IPS DF 4.7 (cell line): ENCODE results near the gene MLLT3.
A peak's percentile ranks its signal among the peaks of the same experiment; 100 is the strongest.

Source experiments
- DNase-seq: peaks from one replicate; pipeline ENCODE4 v3.0.0-alpha.2; 2013; ENCODE audit warnings: low spot score; ENCODE audit errors: extremely low read depth

The MLLT3 gene

GRCh38 chr9:20558566-20559016, 63.7 kb downstream of the MLLT3 start:
- DNase-seq = peak; percentile 5

GRCh38 chr9:20557890-20558565, 64.3 kb downstream of the MLLT3 start:
- DNase-seq = no peak

- DNase-seq = no peak
Measured at GRCh38 chr9:20557285-20557684, 65.0 kb downstream of the MLLT3 start.

GRCh38 chr9:20553558-20554149, 68.6 kb downstream of the MLLT3 start:
- no peak for DNase-seq

- DNase-seq = no peak
Measured at GRCh38 chr9:20552874-20553557, 69.3 kb downstream of the MLLT3 start.

- no peak for DNase-seq
Measured at GRCh38 chr9:20551835-20552234, 70.5 kb downstream of the MLLT3 start.

- DNase-seq = no peak
Measured at GRCh38 chr9:20551236-20551635, 71.1 kb downstream of the MLLT3 start.

- no peak for DNase-seq
Measured at GRCh38 chr9:20550326-20550725, 72.0 kb downstream of the MLLT3 start.

- no peak for DNase-seq
Measured at GRCh38 chr9:20549053-20549452, 73.2 kb downstream of the MLLT3 start.

GRCh38 chr9:20545023-20545622, 77.2 kb downstream of the MLLT3 start:
- DNase-seq = no peak

GRCh38 chr9:20540169-20540863, 82.0 kb downstream of the MLLT3 start:
- DNase-seq = no peak

GRCh38 chr9:20538956-20539355, 83.3 kb downstream of the MLLT3 start:
- DNase-seq = no peak

GRCh38 chr9:20538092-20538491, 84.2 kb downstream of the MLLT3 start:
- DNase-seq = no peak

GRCh38 chr9:20537294-20537693, 85.0 kb downstream of the MLLT3 start:
- DNase-seq = no peak

GRCh38 chr9:20532584-20532983, 89.7 kb downstream of the MLLT3 start:
- no peak for DNase-seq

GRCh38 chr9:20529837-20530236, 92.5 kb downstream of the MLLT3 start:
- no peak for DNase-seq

- no peak for DNase-seq
Measured at GRCh38 chr9:20528253-20528652, 94.0 kb downstream of the MLLT3 start.

GRCh38 chr9:20526500-20527319, 95.6 kb downstream of the MLLT3 start:
- DNase-seq = no peak

GRCh38 chr9:20524776-20525175, 97.5 kb downstream of the MLLT3 start:
- peak; percentile 44 for DNase-seq

GRCh38 chr9:20518737-20519136, 103.6 kb downstream of the MLLT3 start:
- no peak for DNase-seq
